Peyer's patch (tissue), 4 donors: ENCODE data around the gene TEAD1. TPM values are rescaled to one million over a fixed set of nuclear protein-coding genes. Genes with fewer than 3 reads are reported as not detected.
A peak's percentile ranks its signal among the peaks of the same experiment; 100 is the strongest.

ENCODE experiments used
- DNase-seq, 3 donors: peaks; one replicate each; pipeline ENCODE4 v3.0.0-alpha.2; 2017 to 2019
- H3K27ac ChIP-seq, 4 donors: fragments of 200-600 bp; sonication (generic); one replicate each; pipeline ENCODE4 v1.5.1; 2016 to 2019
- H3K27me3 ChIP-seq, 2 donors: fragments of 200-600 bp; sonication (generic); one replicate each; pipeline ENCODE4 v1.5.1; 2019
- H3K36me3 ChIP-seq, 3 donors: fragments of 200-600 bp; sonication (generic); one replicate each; pipeline ENCODE4 v1.5.1; 2016 to 2019
- H3K4me1 ChIP-seq, 4 donors: fragments of 200-600 bp; sonication (generic); one replicate each; pipeline ENCODE4 v1.5.1; 2016 to 2019
- H3K4me3 ChIP-seq, 4 donors: fragments of 200-600 bp; sonication (generic); 1 replicate in 3 of 4; 2 replicates in 1 of 4; pipeline ENCODE4 v1.5.1; 2016 to 2019; ENCODE audit warnings: mild to moderate bottlenecking in 1 of 4
- H3K9me3 ChIP-seq, 4 donors: fragments of 200-600 bp; sonication (generic); one replicate each; pipeline ENCODE4 v1.5.1; 2016 to 2019; ENCODE audit warnings: mild to moderate bottlenecking in 1 of 4
- POLR2A ChIP-seq, 2 donors: fragments of 450-650 bp; IDR thresholded peaks; one replicate each; pipeline ENCODE4 v1.5.1; 2017; ENCODE audit warnings: antibody characterized with exemption in 2 of 2, mild to moderate bottlenecking in 2 of 2, moderate library complexity in 2 of 2
- total RNA-seq, 4 donors: library from RNA; depleted of rRNA; stranded (reverse); fragments of >200 nt; gene quantifications; one replicate each; pipeline ENCODE4 v1.1.0, GENCODE V29; 2016
- TF ChIP-seq, protein P1 (sequence below), 6 experiments: fragments of 450-650 bp in 4 of 6; fragments of 200-600 bp in 2 of 6; sonication (generic) in 1 of 6; IDR thresholded peaks; one replicate each; pipeline ENCODE4 v1.5.1; 2017 to 2019; ENCODE audit warnings: antibody characterized with exemption in 6 of 6, mild to moderate bottlenecking in 3 of 6, moderate library complexity in 1 of 6

TEAD1 gene
- total RNA-seq, 4 donors from 2014 or later, result 34.5 to 125 (median 65.1) TPM

- TF ChIP-seq, protein P1, sequence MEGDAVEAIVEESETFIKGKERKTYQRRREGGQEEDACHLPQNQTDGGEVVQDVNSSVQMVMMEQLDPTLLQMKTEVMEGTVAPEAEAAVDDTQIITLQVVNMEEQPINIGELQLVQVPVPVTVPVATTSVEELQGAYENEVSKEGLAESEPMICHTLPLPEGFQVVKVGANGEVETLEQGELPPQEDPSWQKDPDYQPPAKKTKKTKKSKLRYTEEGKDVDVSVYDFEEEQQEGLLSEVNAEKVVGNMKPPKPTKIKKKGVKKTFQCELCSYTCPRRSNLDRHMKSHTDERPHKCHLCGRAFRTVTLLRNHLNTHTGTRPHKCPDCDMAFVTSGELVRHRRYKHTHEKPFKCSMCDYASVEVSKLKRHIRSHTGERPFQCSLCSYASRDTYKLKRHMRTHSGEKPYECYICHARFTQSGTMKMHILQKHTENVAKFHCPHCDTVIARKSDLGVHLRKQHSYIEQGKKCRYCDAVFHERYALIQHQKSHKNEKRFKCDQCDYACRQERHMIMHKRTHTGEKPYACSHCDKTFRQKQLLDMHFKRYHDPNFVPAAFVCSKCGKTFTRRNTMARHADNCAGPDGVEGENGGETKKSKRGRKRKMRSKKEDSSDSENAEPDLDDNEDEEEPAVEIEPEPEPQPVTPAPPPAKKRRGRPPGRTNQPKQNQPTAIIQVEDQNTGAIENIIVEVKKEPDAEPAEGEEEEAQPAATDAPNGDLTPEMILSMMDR (IDR thresholded peaks at IDR 0.05), result no peak
- no peak for TF ChIP-seq POLR2A (IDR thresholded peaks at IDR 0.05)
- Histone ChIP-seq H3K27me3 (no peaks in the 10 kb centered on the region), H3K36me3 (no peaks in the 10 kb centered on the region), H3K27ac (peak overlapping the region in 3 of 4 donors; percentile 11 to 65 (median 37)), H3K9me3 (no peaks in the 10 kb centered on the region), H3K4me3 (no peak overlapping the region), H3K4me1 (peaks cover 0 to 5% (median 0%) of the 10 kb centered on the region in 4 donors)
- DNase-seq, result no peak
Measured at GRCh38 chr11:12862696-12863469, 188.7 kb downstream of the TEAD1 start.

GRCh38 chr11:12863605-12864121 lies 189.4 kb downstream of the TEAD1 start:
- Histone ChIP-seq H3K9me3 (no peaks in the 10 kb centered on the region), H3K36me3 (no peaks in the 10 kb centered on the region), H3K27me3 (no peaks in the 10 kb centered on the region), H3K4me3 (no peak overlapping the region), H3K4me1 (peaks cover 0 to 5% (median 0%) of the 10 kb centered on the region in 4 donors), H3K27ac (peak overlapping the region in 3 of 4 donors; percentile 11 to 65 (median 38))
- TF ChIP-seq, protein P1 (IDR thresholded peaks at IDR 0.05), result no peak
- no peak for TF ChIP-seq POLR2A (IDR thresholded peaks at IDR 0.05)
- no peak for DNase-seq

DNA sequence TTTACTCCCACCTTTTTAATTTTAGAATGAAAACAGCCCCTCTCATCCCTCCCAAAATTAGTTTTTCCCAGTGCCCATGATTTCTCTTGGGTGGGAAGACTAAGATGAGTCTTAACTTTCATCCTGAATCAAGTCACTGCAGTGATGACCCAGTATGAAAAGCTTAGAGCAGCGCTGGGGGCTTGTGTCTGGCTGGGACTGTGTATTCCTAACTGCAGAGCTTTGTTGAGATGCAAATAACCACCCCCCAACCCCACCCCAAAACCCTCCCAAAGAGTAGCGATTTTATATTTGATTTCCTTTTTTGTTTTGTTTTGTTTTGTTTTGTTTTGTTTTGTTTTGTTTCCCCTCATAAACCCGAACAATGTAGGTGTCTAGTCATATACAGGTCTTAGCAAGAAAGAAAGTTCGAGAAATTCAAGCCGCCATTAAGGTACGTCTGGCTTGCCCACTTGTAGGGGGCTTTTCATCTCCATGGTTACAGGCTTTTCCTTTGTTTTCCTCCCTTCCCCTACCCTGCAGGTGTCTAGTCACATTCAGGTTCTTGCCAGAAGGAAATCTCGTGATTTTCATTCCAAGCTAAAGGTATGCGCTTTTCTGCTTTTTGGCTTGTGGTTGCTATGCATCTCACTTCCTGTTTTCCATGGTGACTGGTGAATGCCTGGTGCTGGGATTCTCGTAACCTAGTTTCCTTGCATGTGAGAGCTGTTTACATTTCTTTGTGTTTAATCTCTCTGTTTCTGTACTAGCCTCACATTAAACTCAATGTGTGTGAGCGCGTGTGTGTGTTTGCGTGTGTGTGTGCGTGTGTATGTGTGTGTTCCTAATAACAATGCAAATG lies 190.3 kb downstream of the TEAD1 start:
- Histone ChIP-seq H3K27ac (peak overlapping the region in 2 of 4 donors; percentile 35 to 65), H3K36me3 (no peaks in the 10 kb centered on the region), H3K4me3 (no peak overlapping the region), H3K4me1 (peaks cover 0 to 5% (median 0%) of the 10 kb centered on the region in 4 donors), H3K9me3 (no peaks in the 10 kb centered on the region), H3K27me3 (no peaks in the 10 kb centered on the region)
- no peak for DNase-seq
- TF ChIP-seq POLR2A (IDR thresholded peaks at IDR 0.05), result no peak
- TF ChIP-seq, protein P1 (IDR thresholded peaks at IDR 0.05), result no peak

DNA sequence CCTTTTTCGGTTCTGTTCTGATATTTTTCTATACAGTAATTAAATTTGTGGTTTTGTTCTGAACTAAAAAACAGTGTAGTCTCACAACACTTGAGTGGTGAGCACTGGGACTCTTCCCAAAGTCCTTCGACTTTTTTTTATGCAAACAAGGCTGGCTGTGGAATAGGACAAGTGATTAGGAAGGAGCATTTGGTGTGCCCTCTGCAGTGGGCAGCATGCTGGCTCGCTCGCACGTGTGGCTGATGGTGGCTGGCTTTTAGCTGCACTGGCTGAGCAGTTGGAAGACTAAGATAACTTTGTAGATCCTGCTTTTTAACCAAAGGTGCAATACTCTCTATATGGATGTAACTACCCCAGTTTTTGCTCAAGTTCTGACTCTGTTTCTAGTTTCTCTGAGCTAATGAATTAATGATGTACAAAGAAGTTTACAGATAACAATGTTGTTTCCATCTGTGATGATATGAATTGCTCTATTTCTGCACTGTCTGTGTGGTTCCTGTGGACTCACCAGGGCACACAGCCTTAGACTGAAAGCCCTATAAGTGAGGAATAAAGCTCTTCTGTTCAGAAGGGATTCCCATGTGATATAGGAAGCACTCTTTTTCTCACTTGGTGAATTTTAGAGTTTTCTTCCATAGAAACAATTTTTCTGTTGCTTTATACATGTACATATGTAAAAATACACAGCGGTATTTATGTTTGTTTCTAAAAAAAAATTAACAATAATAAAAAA lies 191.8 kb downstream of the TEAD1 start:
- H3K4me3 ChIP-seq, result no peak overlapping the region
- no peak for DNase-seq
- TF ChIP-seq POLR2A (IDR thresholded peaks at IDR 0.05), result no peak
- TF ChIP-seq, protein P1 (IDR thresholded peaks at IDR 0.05), result no peak
- peaks cover 0 to under 1% (median 0%) of the 10 kb centered on the region in 4 donors for H3K4me1 ChIP-seq
- H3K9me3 ChIP-seq, result no peaks in the 10 kb centered on the region
- no peaks in the 10 kb centered on the region for H3K27me3 ChIP-seq
- H3K27ac ChIP-seq, result no peak overlapping the region
- no peaks in the 10 kb centered on the region for H3K36me3 ChIP-seq

GRCh38 chr11:12867531-12867930 lies 193.3 kb downstream of the TEAD1 start:
- Histone ChIP-seq H3K27me3 (no peaks in the 10 kb centered on the region), H3K36me3 (no peaks in the 10 kb centered on the region), H3K9me3 (no peaks in the 10 kb centered on the region), H3K4me1 (no peaks in the 10 kb centered on the region), H3K4me3 (no peak overlapping the region), H3K27ac (no peak overlapping the region)
- no peak for DNase-seq
- TF ChIP-seq, protein P1 (IDR thresholded peaks at IDR 0.05), result no peak
- TF ChIP-seq POLR2A (IDR thresholded peaks at IDR 0.05), result no peak
